HCT116 (cell line): Measurements from ENCODE around the gene PRKAG2. TPM values are rescaled to one million over a fixed set of nuclear protein-coding genes. Genes with fewer than 3 reads are reported as not detected.

Experiments used
- ATAC-seq: fragments of 200-7000 bp; cut with Tn5 transposase; 2 replicates; pipeline ENCODE4 v1.9.1; 2020; ENCODE audit warnings: mild to moderate bottlenecking, moderate library complexity
- BruUV-seq: library from RNA; stranded (reverse); fragments of 400-500 nt; replicated peaks from 2 replicates; lab custom pipeline; 2021; lab: Mats Ljungman, UMichigan
- CTCF ChIA-PET: fragments of 300-600 bp; sonication (Branson Sonifier 250); formaldehyde crosslinking; loops from one replicate; lab custom pipeline; 2021; ENCODE audit warnings: antibody characterized with exemption; lab: Charles Lee
- POLR2A ChIA-PET: fragments of 300-600, 350-600 bp; sonication (Branson Sonifier 250); formaldehyde crosslinking; loops from one replicate; lab custom pipeline; 2021; ENCODE audit warnings: antibody characterized with exemption; lab: Charles Lee
- RAD21 ChIA-PET, 2 experiments: fragments of 300-600 bp; sonication (Branson Sonifier 250); formaldehyde crosslinking; loops; one replicate each; lab custom pipeline; 2023; ENCODE audit warnings: low total read pairs in 2 of 2; ENCODE audit not compliant: uncharacterized antibody in 2 of 2, unreplicated experiment in 2 of 2, low non-redundant PET in 1 of 2; lab: Charles Lee
- DNase-seq: peaks from one replicate; pipeline ENCODE4 v3.0.0-alpha.2; 2010; ENCODE audit warnings: low read depth, low spot score
- H2AFZ ChIP-seq: fragments of 200-600 bp; shearing (Covaris generic), sonication (generic); 2 replicates; pipeline ENCODE4 v1.6.1; 2017; ENCODE audit warnings: low read depth, mixed run types, mixed read lengths, antibody characterized with exemption, low read length; ENCODE audit not compliant: poor library complexity, severe bottlenecking
- H3K27ac ChIP-seq: 2 replicates; pipeline ENCODE4 v1.5.1; 2012; ENCODE audit warnings: low read depth, low read length
- H3K27me3 ChIP-seq: fragments of 200-600 bp; sonication (generic); 2 replicates; pipeline ENCODE4 v1.6.1; 2016; ENCODE audit warnings: mixed run types, low read length, mixed read lengths; ENCODE audit not compliant: insufficient read depth
- H3K36me3 ChIP-seq, 2 experiments: fragments of 200-500 bp in 1 of 2; fragments of 200-600 bp in 1 of 2; sonication (Bioruptor generic) in 1 of 2; sonication (generic) in 1 of 2; 2 replicates each; pipeline versions ENCODE4 v1.5.1 to v1.6.1; 2014 to 2016; ENCODE audit warnings: low read length in 2 of 2, inconsistent platforms in 1 of 2, mixed read lengths in 1 of 2, mixed run types in 1 of 2; ENCODE audit not compliant: insufficient read depth in 2 of 2, control insufficient read depth in 1 of 2
- H3K4me1 ChIP-seq, 2 experiments: fragments of 200-600 bp in 1 of 2; sonication (generic) in 1 of 2; 2 replicates each; pipeline versions ENCODE4 v1.5.1 to v1.6.1; 2012 to 2017; ENCODE audit warnings: low read length in 2 of 2, inconsistent platforms in 1 of 2, mild to moderate bottlenecking in 1 of 2, mixed read lengths in 1 of 2, mixed run types in 1 of 2, moderate library complexity in 1 of 2; ENCODE audit not compliant: insufficient read depth in 2 of 2, control insufficient read depth in 1 of 2
- H3K4me2 ChIP-seq: fragments of 200-600 bp; sonication (generic); 2 replicates; pipeline ENCODE4 v1.6.1; 2017; ENCODE audit warnings: mixed run types, low read length, mixed read lengths
- H3K4me3 ChIP-seq, 2 experiments: fragments of 200-600 bp in 1 of 2; sonication (generic) in 1 of 2; replicated peaks in 1 of 2; 2 replicates each; pipeline ENCODE4 v1.5.1; 2011 to 2016; ENCODE audit warnings: low read length in 2 of 2, control low read depth in 1 of 2, low read depth in 1 of 2, mild to moderate bottlenecking in 1 of 2, mixed read lengths in 1 of 2, mixed run types in 1 of 2
- H3K79me2 ChIP-seq: fragments of 200-600 bp; sonication (generic); 2 replicates; pipeline ENCODE4 v1.6.1; 2017; ENCODE audit warnings: mild to moderate bottlenecking, mixed run types, low read length, moderate library complexity, mixed read lengths; ENCODE audit not compliant: insufficient read depth
- H3K9ac ChIP-seq: fragments of 200-600 bp; sonication (generic); 2 replicates; pipeline ENCODE4 v1.6.1; 2016; ENCODE audit warnings: low read length, mixed read lengths
- H3K9me2 ChIP-seq: fragments of 200-600 bp; sonication (generic), shearing (Covaris generic); 2 replicates; pipeline ENCODE4 v1.6.1; 2017; ENCODE audit warnings: mixed run types, mild to moderate bottlenecking, moderate library complexity; ENCODE audit not compliant: insufficient read depth
- H3K9me3 ChIP-seq, 2 experiments: fragments of 200-500 bp in 1 of 2; fragments of 200-600 bp in 1 of 2; sonication (Bioruptor generic) in 1 of 2; sonication (generic) in 1 of 2; 2 replicates each; pipeline ENCODE4 v1.6.1; 2014 to 2017; ENCODE audit warnings: low read length in 2 of 2, mixed read lengths in 2 of 2, inconsistent platforms in 1 of 2, low read depth in 1 of 2, mild to moderate bottlenecking in 1 of 2, mixed run types in 1 of 2, moderate library complexity in 1 of 2; ENCODE audit not compliant: control insufficient read depth in 1 of 2, insufficient read depth in 1 of 2
- H4K20me1 ChIP-seq: fragments of 200-600 bp; sonication (generic), shearing (Covaris generic); 2 replicates; pipeline ENCODE4 v1.6.1; 2017; ENCODE audit warnings: mixed run types, mild to moderate bottlenecking, moderate library complexity; ENCODE audit not compliant: insufficient read depth
- CBX3 ChIP-seq: IDR thresholded peaks from 2 replicates; pipeline ENCODE4 v1.6.1; 2012; ENCODE audit warnings: low read depth
- EGR1 ChIP-seq: IDR thresholded peaks from 2 replicates; pipeline ENCODE4 v1.6.1; 2012; ENCODE audit warnings: low read depth
- ELF1 ChIP-seq: IDR thresholded peaks from 2 replicates; pipeline ENCODE4 v1.6.1; 2012; ENCODE audit warnings: low read depth, borderline replicate concordance
- EZH2 ChIP-seq: fragments of 200-600 bp; sonication (generic); IDR thresholded peaks from 2 replicates; pipeline ENCODE4 v1.6.1; 2017; ENCODE audit warnings: antibody characterized with exemption, mixed run types
- SRF ChIP-seq: IDR thresholded peaks from 2 replicates; pipeline ENCODE4 v1.6.1; 2012; ENCODE audit warnings: low read depth
- TCF7L2 ChIP-seq: IDR thresholded peaks from 2 replicates; pipeline ENCODE4 v1.7.0; 2011; ENCODE audit warnings: borderline replicate concordance, inconsistent platforms; ENCODE audit not compliant: insufficient read depth, insufficient read length; ENCODE audit errors: extremely low read depth
- YY1 ChIP-seq: IDR thresholded peaks from 2 replicates; pipeline ENCODE4 v1.6.1; 2011; ENCODE audit warnings: low read length, low read depth, moderate library complexity, mild to moderate bottlenecking; ENCODE audit not compliant: insufficient replicate concordance; ENCODE audit errors: extremely low read depth
- ZFX ChIP-seq: fragments of 450-650 bp; IDR thresholded peaks from 2 replicates; pipeline ENCODE4 v1.6.1; 2017
- ZNF274 ChIP-seq: fragments of 200-500 bp; sonication (Bioruptor generic); IDR thresholded peaks from 2 replicates; pipeline ENCODE4 v1.6.1; 2014; ENCODE audit warnings: mild to moderate bottlenecking, low read depth, low read length, inconsistent platforms
- intact Hi-C: fragments of 100-400 bp; cut with micrococcal nuclease; formaldehyde crosslinking; loops from 2 replicates; pipeline ENCODE4 v1.10.0; 2022
- total RNA-seq: library from RNA; stranded (reverse); gene quantifications from one replicate; pipeline ENCODE4 v1.2.1, GENCODE V29; 2021; ENCODE audit not compliant: unreplicated experiment
- TF ChIP-seq, protein P1 (sequence below): IDR thresholded peaks from 2 replicates; pipeline ENCODE4 v1.6.1; 2011; ENCODE audit warnings: mild to moderate bottlenecking, low read length, moderate library complexity; ENCODE audit not compliant: insufficient replicate concordance; ENCODE audit errors: extremely low read depth
- TF ChIP-seq, protein P2 (sequence below): IDR thresholded peaks from 2 replicates; pipeline ENCODE4 v1.6.1; 2012

Gene PRKAG2
- total RNA-seq, 1 experiment from 2014 or later: 23.6 TPM

DNA sequence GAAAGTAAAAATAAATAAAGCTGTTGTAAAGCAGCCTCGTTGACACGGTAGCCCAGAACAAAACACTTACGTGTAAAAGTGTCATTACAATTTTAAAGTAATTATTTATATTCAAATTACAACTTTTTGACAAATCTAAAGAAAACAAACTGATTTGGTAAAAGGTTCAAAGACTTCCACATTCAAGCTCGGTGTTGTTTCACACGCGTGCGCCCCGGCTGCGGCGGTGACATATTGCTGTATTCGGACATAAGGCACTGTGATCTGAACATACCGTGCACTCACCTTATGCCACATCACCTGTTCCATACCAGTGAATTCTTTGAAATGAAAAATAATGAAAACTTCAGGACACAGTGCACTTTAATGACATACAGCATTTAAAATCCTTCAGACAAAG, 320.3 kb downstream of the PRKAG2 start:
- Histone ChIP-seq H3K27me3 (no peaks in the 10 kb centered on the region), H3K9me2 (no peaks in the 10 kb centered on the region), H3K4me1 (peaks cover 8 to 13% of the 10 kb centered on the region in 2 experiments; a peak in 2 of 4 replicates), H3K4me2 (no peak overlapping the region), H3K79me2 (no peaks in the 10 kb centered on the region), H3K27ac (no peak overlapping the region), H2AFZ (no peak overlapping the region), H3K9ac (no peak overlapping the region), H3K36me3 (peaks cover 2 to 9% of the 10 kb centered on the region in 2 experiments; a peak in 2 of 4 replicates), H3K9me3 (no peaks in the 10 kb centered on the region), H4K20me1 (no peaks in the 10 kb centered on the region), H3K4me3 (no peak overlapping the region)
- intact Hi-C loops: no loop called here
- ATAC-seq: no peak
- TF ChIP-seq, protein P1, sequence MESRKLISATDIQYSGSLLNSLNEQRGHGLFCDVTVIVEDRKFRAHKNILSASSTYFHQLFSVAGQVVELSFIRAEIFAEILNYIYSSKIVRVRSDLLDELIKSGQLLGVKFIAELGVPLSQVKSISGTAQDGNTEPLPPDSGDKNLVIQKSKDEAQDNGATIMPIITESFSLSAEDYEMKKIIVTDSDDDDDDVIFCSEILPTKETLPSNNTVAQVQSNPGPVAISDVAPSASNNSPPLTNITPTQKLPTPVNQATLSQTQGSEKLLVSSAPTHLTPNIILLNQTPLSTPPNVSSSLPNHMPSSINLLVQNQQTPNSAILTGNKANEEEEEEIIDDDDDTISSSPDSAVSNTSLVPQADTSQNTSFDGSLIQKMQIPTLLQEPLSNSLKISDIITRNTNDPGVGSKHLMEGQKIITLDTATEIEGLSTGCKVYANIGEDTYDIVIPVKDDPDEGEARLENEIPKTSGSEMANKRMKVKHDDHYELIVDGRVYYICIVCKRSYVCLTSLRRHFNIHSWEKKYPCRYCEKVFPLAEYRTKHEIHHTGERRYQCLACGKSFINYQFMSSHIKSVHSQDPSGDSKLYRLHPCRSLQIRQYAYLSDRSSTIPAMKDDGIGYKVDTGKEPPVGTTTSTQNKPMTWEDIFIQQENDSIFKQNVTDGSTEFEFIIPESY: no peak
- TF ChIP-seq ZNF274: no peak
- TF ChIP-seq, protein P2, sequence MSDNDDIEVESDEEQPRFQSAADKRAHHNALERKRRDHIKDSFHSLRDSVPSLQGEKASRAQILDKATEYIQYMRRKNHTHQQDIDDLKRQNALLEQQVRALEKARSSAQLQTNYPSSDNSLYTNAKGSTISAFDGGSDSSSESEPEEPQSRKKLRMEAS: no peak
- TF ChIP-seq ELF1: no peak
- no peak for TF ChIP-seq CBX3
- TF ChIP-seq EZH2: no peak
- POLR2A ChIA-PET: interaction anchor here (0.6 kb wide), 1 partner anchor 520 kb away, joined by 5 read pairs; no protein-coding TSS in a partner anchor
- BruUV-seq: no TSS peak
- DNase-seq: no peak
- CTCF ChIA-PET: no interaction called here
- RAD21 ChIA-PET: no interaction called here

DNA sequence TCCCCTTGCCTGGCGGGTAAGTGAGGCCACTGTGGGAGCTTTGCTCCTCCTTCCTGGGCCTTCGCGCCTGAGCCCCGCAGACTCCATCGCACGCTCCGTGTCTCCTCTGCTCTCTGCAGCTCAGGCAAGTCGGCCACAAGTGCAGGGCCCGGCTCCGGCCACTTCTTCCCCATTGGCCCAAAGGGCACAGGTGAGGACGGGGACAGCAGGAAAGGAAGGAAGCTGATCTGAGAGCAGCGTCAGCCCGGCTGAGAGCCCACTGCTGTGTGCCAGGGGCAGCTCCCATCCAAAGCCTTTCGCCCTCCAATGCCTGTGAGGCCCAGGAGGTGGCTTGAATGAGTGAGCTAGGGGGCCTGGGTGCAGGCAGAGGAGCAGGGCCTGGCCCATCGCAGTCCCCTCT, 323.6 kb downstream of the PRKAG2 start:
- BruUV-seq: no TSS peak
- Histone ChIP-seq H3K9me3 (no peaks in the 10 kb centered on the region), H3K27ac (no peak overlapping the region), H4K20me1 (no peaks in the 10 kb centered on the region), H3K4me1 (peaks cover 8 to 23% of the 10 kb centered on the region in 2 experiments; a peak in 3 of 4 replicates), H3K9ac (no peak overlapping the region), H2AFZ (no peak overlapping the region), H3K36me3 (no peaks in the 10 kb centered on the region), H3K27me3 (no peaks in the 10 kb centered on the region), H3K4me2 (no peak overlapping the region), H3K9me2 (no peaks in the 10 kb centered on the region), H3K79me2 (no peaks in the 10 kb centered on the region), H3K4me3 (no peak overlapping the region)
- DNase-seq: no peak
- intact Hi-C loops: no loop called here
- RAD21 ChIA-PET: no interaction called here
- POLR2A ChIA-PET: no interaction called here
- no peak for TF ChIP-seq TCF7L2
- no peak for TF ChIP-seq SRF
- TF ChIP-seq YY1: no peak
- no peak for TF ChIP-seq EGR1
- no peak for TF ChIP-seq CBX3
- no peak for TF ChIP-seq ZFX
- CTCF ChIA-PET: no interaction called here
- no peak for ATAC-seq
